ENCODE measurements around the gene MALT1.

DNA sequence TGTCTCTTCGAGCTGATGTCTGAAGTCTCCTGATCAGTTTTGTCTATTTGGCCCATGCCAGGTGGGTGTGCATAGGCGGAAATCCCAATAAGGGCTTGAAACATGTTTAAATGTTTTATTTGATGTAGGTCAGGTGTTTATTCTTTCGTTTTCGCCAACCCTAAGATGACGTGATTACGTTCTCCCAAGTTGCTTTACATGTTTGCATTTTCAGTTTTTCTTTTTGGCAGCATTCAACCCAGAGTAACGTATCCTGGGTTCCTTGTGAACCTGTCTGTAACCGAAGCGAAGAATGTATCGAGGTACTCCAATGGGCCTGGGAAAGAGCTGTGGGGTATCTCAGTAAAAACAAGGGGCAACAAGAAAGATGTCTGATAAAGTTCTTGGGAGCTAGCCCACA lies 45.4 kb upstream of the MALT1 start:
- TF ChIP-seq CTCF (IDR thresholded peaks at IDR 0.05) (no peak), EZH2phosphoT487 (IDR thresholded peaks at IDR 0.05) (no peak)
